Kidney epithelial cell (primary cell): Measurements from ENCODE around the gene KIF5C. TPM values are rescaled to one million over a fixed set of nuclear protein-coding genes. Genes with fewer than 3 reads are reported as not detected.

Experiments
- DNase-seq: peaks from one replicate; pipeline ENCODE4 v3.0.0-alpha.2; 2010; ENCODE audit warnings: low read depth
- H3K27me3 ChIP-seq: 2 replicates; pipeline ENCODE4 v1.6.0; 2011; ENCODE audit warnings: low read length; ENCODE audit not compliant: control insufficient read depth, insufficient read depth
- H3K36me3 ChIP-seq: 2 replicates; pipeline ENCODE4 v1.5.1; 2011; ENCODE audit warnings: low read length; ENCODE audit not compliant: control insufficient read depth, insufficient read depth
- H3K4me3 ChIP-seq: 2 replicates; pipeline ENCODE4 v1.5.1; 2011; ENCODE audit warnings: low read depth, mild to moderate bottlenecking, control low read depth, low read length
- total RNA-seq: library from RNA; depleted of rRNA; stranded (reverse); fragments of >200 nt; gene quantifications from 2 replicates; pipeline ENCODE4 v1.2.3, GENCODE V29; 2015
- TF ChIP-seq, protein P1 (sequence below): IDR thresholded peaks from 2 replicates; pipeline ENCODE4 v1.5.1; 2011; ENCODE audit warnings: mild to moderate bottlenecking, moderate library complexity, low read length, control low read depth, inconsistent platforms; ENCODE audit not compliant: insufficient read depth, poor library complexity, severe bottlenecking

KIF5C gene
- total RNA-seq, 1 donor from 2014 or later, result 8.7 TPM

GRCh38 chr2:148877403-148877740 lies 2.3 kb downstream of the KIF5C start:
- DNase-seq, result no peak
- H3K36me3 ChIP-seq, result no peaks in the 10 kb centered on the region
- H3K27me3 ChIP-seq, result peaks cover 18% of the 10 kb centered on the region
- H3K4me3 ChIP-seq, result no peak overlapping the region
- TF ChIP-seq, protein P1, sequence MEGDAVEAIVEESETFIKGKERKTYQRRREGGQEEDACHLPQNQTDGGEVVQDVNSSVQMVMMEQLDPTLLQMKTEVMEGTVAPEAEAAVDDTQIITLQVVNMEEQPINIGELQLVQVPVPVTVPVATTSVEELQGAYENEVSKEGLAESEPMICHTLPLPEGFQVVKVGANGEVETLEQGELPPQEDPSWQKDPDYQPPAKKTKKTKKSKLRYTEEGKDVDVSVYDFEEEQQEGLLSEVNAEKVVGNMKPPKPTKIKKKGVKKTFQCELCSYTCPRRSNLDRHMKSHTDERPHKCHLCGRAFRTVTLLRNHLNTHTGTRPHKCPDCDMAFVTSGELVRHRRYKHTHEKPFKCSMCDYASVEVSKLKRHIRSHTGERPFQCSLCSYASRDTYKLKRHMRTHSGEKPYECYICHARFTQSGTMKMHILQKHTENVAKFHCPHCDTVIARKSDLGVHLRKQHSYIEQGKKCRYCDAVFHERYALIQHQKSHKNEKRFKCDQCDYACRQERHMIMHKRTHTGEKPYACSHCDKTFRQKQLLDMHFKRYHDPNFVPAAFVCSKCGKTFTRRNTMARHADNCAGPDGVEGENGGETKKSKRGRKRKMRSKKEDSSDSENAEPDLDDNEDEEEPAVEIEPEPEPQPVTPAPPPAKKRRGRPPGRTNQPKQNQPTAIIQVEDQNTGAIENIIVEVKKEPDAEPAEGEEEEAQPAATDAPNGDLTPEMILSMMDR, result no peak

- TF ChIP-seq, protein P1, result no peak
- no peak overlapping the region for H3K4me3 ChIP-seq
- no peaks in the 10 kb centered on the region for H3K36me3 ChIP-seq
- DNase-seq, result no peak
- H3K27me3 ChIP-seq, result peaks cover 14% of the 10 kb centered on the region
Observed at GRCh38 chr2:148880636-148881035, 5.6 kb downstream of the KIF5C start.

GRCh38 chr2:148882051-148882450 lies 7.0 kb downstream of the KIF5C start:
- no peaks in the 10 kb centered on the region for H3K36me3 ChIP-seq
- H3K4me3 ChIP-seq, result no peak overlapping the region
- DNase-seq, result no peak
- TF ChIP-seq, protein P1, result no peak
- peaks cover 4% of the 10 kb centered on the region for H3K27me3 ChIP-seq

- Histone ChIP-seq H3K27me3 (peaks cover 9% of the 10 kb centered on the region), H3K4me3 (no peak overlapping the region), H3K36me3 (no peaks in the 10 kb centered on the region)
- no peak for DNase-seq
- TF ChIP-seq, protein P1, result no peak
Observed at GRCh38 chr2:148885209-148885608, 10.2 kb downstream of the KIF5C start.

DNA sequence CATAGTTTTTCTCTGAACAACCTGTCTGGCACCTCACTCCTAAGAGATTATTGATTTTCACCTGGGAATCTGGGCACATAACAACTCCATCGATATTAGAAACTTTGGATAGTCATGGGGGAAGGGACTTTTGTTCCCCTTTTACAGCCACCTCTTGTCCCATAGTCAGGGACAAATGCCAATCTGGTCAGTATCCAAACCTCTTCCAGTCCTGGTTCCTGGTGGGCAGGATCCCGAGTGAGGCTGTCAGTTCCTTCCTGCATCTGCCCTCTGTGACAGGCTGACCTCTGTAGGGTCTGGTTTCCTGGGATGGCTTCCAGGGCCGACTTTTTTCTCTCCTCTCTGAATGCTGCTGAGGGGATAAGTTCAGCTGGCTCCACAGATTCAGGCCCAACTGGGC lies 11.0 kb downstream of the KIF5C start:
- TF ChIP-seq, protein P1, result no peak
- DNase-seq, result no peak
- Histone ChIP-seq H3K4me3 (no peak overlapping the region), H3K27me3 (peaks cover 9% of the 10 kb centered on the region), H3K36me3 (no peaks in the 10 kb centered on the region)

DNA sequence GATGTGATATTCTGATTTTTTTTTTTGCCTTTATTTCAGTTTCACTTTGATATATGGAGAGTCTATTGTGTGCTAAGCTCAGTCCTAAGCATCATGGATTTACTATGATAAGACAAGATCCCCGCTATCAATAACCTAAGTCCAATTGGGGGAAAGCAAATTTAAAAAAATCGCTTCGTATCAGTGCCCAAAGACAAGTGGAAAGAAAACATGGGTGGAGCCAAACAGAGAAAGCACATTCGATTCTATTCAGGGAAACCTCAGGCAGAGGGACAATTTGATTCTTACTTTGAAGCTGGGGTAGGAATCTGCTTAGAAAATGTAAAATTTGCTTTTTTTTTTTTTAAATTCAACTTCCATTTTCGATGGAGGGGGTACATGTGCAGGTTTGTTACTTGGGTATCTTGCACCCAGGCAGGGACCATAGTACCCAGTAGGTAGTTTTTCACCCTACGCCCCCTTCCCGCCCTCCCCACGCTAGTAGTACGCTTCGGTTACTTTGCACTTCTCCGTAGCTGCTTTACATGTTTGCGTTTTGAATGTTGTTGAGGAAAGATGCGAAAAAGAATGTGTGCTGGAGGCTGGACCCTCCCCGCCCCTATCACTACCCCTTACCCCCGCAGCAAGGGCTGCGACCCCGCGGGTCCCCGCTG lies 12.4 kb downstream of the KIF5C start:
- TF ChIP-seq, protein P1, result no peak
- Histone ChIP-seq H3K27me3 (peaks cover 9% of the 10 kb centered on the region), H3K4me3 (peak overlapping the region; percentile 38), H3K36me3 (no peaks in the 10 kb centered on the region)
- no peak for DNase-seq
